Measurements from ENCODE around the gene ZNF438.

- TF ChIP-seq CTCF (IDR thresholded peaks at IDR 0.05): no peak
- no peak for TF ChIP-seq POLR2A (IDR thresholded peaks at IDR 0.05)
- TF ChIP-seq EP300 (IDR thresholded peaks at IDR 0.05): no peak
Observed at GRCh38 chr10:31058795-31059703, 27.4 kb upstream of the ZNF438 start.
